ENCODE results near the gene TTC16.
"Not testable (repeated sequence)": the region's sequence is repeated elsewhere in the genome, so short reads cannot be mapped to it uniquely, and the experiment has no call there.

TTC16 gene

GRCh38 chr9:127780909-127781308 lies 65.0 kb downstream of the TTC16 start:
- not testable (repeated sequence) for DNase-seq (ENCODE audit: low read depth in 3 of 3, low spot score in 1 of 3)

Measured in stimulated activated CD4-positive, alpha-beta T cell treated with anti-CD3 and anti-CD28 coated beads, TNF-alpha, amount 100 ng/mL, for 1 hour (primary cell).